HepG2 (cell line): ENCODE data around the gene CAPS. TPM values are rescaled to one million over a fixed set of nuclear protein-coding genes. Genes with fewer than 3 reads are reported as not detected.

Source experiments
- ATAC-seq: fragments of 200-7000 bp; cut with Tn5 transposase; 3 replicates; pipeline ENCODE4 v1.9.1; 2020; ENCODE audit warnings: mild to moderate bottlenecking, moderate library complexity
- BruUV-seq: library from RNA; stranded (reverse); fragments of 400-500 nt; replicated peaks from 2 replicates; lab custom pipeline; 2021; lab: Mats Ljungman, UMichigan
- CTCF ChIA-PET: fragments of 300-600 bp; formaldehyde crosslinking; extraction: SDS; loops from one replicate; lab custom pipeline; 2021; ENCODE audit warnings: low total read pairs, inconsistent platforms, low intra/inter-chr PET ratio; lab: Yijun Ruan, JAX
- POLR2A ChIA-PET: fragments of 350-600 bp; sonication (Branson Sonifier 250); formaldehyde crosslinking; loops from one replicate; lab custom pipeline; 2020; ENCODE audit warnings: antibody characterized with exemption, inconsistent platforms; lab: Yijun Ruan, JAX
- DNase-seq: peaks from one replicate; pipeline ENCODE4 v3.0.0-alpha.2; 2015; ENCODE audit warnings: low spot score
- FAIRE-seq: peaks from 3 replicates; lab custom pipeline; 2011; peaks lifted over from hg19 to GRCh38; lab: Jason Lieb, UNC
- H2AFZ ChIP-seq: one replicate; pipeline ENCODE4 v1.6.1; 2011; ENCODE audit warnings: low read length, inconsistent platforms
- H3K27ac ChIP-seq: fragments of 300-600 bp; 3 replicates; pipeline ENCODE4 v1.8.0; 2011; ENCODE audit warnings: mixed run types, mild to moderate bottlenecking, mixed read lengths, low read length, inconsistent platforms; ENCODE audit not compliant: insufficient read depth; ENCODE audit errors: extremely low read length
- H3K27me3 ChIP-seq, 2 experiments: fragments of 200-600 bp in 1 of 2; 2 replicates in 1 of 2; 3 replicates in 1 of 2; pipeline versions ENCODE4 v1.6.0 to v1.8.0; 2011; ENCODE audit warnings: low read length in 2 of 2, mild to moderate bottlenecking in 2 of 2, moderate library complexity in 2 of 2, inconsistent platforms in 1 of 2; ENCODE audit not compliant: insufficient read depth in 2 of 2, control insufficient read depth in 1 of 2
- H3K36me3 ChIP-seq, 2 experiments: fragments of 200-600 bp in 1 of 2; replicated peaks in 1 of 2; 2 replicates in 1 of 2; 3 replicates in 1 of 2; pipeline versions ENCODE4 v1.5.1 to v1.8.0; 2011; ENCODE audit warnings: low read length in 2 of 2, inconsistent platforms in 1 of 2; ENCODE audit not compliant: insufficient read depth in 2 of 2, control insufficient read depth in 1 of 2
- H3K4me1 ChIP-seq: 2 replicates; pipeline ENCODE4 v1.5.1; 2012; ENCODE audit warnings: low read length, inconsistent platforms; ENCODE audit not compliant: insufficient read depth
- H3K4me2 ChIP-seq: 2 replicates; pipeline ENCODE4 v1.6.0; 2011; ENCODE audit warnings: low read depth, low read length, inconsistent platforms
- H3K4me3 ChIP-seq, 3 experiments: fragments of 200-600 bp in 1 of 3; sonication (generic), shearing (Covaris generic) in 1 of 3; replicated peaks in 1 of 3; 2 replicates each; pipeline ENCODE4 v1.5.1; 2011 to 2016; ENCODE audit warnings: low read length in 3 of 3, inconsistent platforms in 2 of 3, low read depth in 2 of 3, mild to moderate bottlenecking in 2 of 3, control low read depth in 1 of 3, mixed read lengths in 1 of 3; ENCODE audit not compliant: insufficient read depth in 1 of 3
- H3K79me2 ChIP-seq: one replicate; pipeline ENCODE4 v1.6.1; 2011; ENCODE audit warnings: low read length, inconsistent platforms; ENCODE audit not compliant: insufficient read depth
- H3K9ac ChIP-seq: 2 replicates; pipeline ENCODE4 v1.6.0; 2011; ENCODE audit warnings: mild to moderate bottlenecking, low read depth, low read length, inconsistent platforms; ENCODE audit not compliant: insufficient read depth
- H3K9me3 ChIP-seq: 2 replicates; pipeline ENCODE4 v1.5.1; 2012; ENCODE audit warnings: mild to moderate bottlenecking, low read length
- H4K20me1 ChIP-seq: 2 replicates; pipeline ENCODE4 v1.6.0; 2011; ENCODE audit warnings: inconsistent platforms, mild to moderate bottlenecking, low read length, moderate library complexity; ENCODE audit not compliant: insufficient read depth
- CEBPB ChIP-seq: IDR thresholded peaks from 2 replicates; pipeline ENCODE4 v1.6.1; 2011; ENCODE audit warnings: low read depth, low read length, improper control_type of control experiment, borderline replicate concordance
- FOSL1 ChIP-seq: sonication (generic); formaldehyde crosslinking; IDR thresholded peaks from 2 replicates; pipeline ENCODE4 v1.9.0; 2021; ENCODE audit warnings: missing genetic modification reagents, borderline replicate concordance
- MTA3 ChIP-seq: sonication (generic); formaldehyde crosslinking; IDR thresholded peaks from 2 replicates; pipeline ENCODE4 v1.4.0; 2020; ENCODE audit warnings: missing genetic modification reagents
- ZNF24 ChIP-seq: fragments of 450-650 bp; IDR thresholded peaks from 2 replicates; pipeline ENCODE4 v1.6.1; 2017; ENCODE audit warnings: antibody characterized with exemption, mild to moderate bottlenecking
- ZNF713 ChIP-seq: sonication (generic); formaldehyde crosslinking; IDR thresholded peaks from 2 replicates; pipeline ENCODE4 v1.4.0; 2020; ENCODE audit warnings: mild to moderate bottlenecking, missing genetic modification reagents
- WGBS: methylation state at CpG from one replicate; pipeline ENCODE4 v1.1.6; 2017; ENCODE audit warnings: low lambda C conversion rate; 5-methylcytosine and 5-hydroxymethylcytosine counted together
- in situ Hi-C: cut with HindIII; loops from 2 replicates; pipeline ENCODE4 v1.10.0; 2017; ENCODE audit warnings: low pct_unique_long_range_greater_than_20kb; ENCODE audit not compliant: extremely low pct_ligation_motif_present
- intact Hi-C: fragments of 100-400 bp; cut with micrococcal nuclease; formaldehyde crosslinking; loops from one replicate; pipeline ENCODE4 v1.10.0; 2022; ENCODE audit not compliant: unreplicated experiment
- polyA plus RNA-seq, 8 experiments: library from polyadenylated mRNA; depleted of rRNA in 3 of 8; stranded (reverse) in 7 of 8; unstranded in 1 of 8; fragments of >200 nt; fragmentation: Illumina TruSeq in 4 of 8; extraction: Trizol in 4 of 8; gene quantifications; 2 replicates each; pipeline versions ENCODE4 v1.2.1 to v1.2.3, GENCODE V29; 2011 to 2016; ENCODE audit warnings: low read depth in 4 of 8, missing spikeins in 1 of 8, mixed read lengths in 1 of 8; ENCODE audit not compliant: insufficient read depth in 1 of 8
- total RNA-seq, 5 experiments: library from RNA; depleted of rRNA; stranded (reverse); fragments of >200 nt; fragmentation: Illumina TruSeq; extraction: Trizol; gene quantifications; 2 replicates each; pipeline ENCODE4 v1.2.3, GENCODE V29; 2016; ENCODE audit warnings: low read depth in 1 of 5

CAPS gene
- total and polyA plus RNA-seq, 2 of the 13 experiments (the other 11 are each of a cell fraction or from before 2014, with no cell fraction given): 3.1 TPM

DNA sequence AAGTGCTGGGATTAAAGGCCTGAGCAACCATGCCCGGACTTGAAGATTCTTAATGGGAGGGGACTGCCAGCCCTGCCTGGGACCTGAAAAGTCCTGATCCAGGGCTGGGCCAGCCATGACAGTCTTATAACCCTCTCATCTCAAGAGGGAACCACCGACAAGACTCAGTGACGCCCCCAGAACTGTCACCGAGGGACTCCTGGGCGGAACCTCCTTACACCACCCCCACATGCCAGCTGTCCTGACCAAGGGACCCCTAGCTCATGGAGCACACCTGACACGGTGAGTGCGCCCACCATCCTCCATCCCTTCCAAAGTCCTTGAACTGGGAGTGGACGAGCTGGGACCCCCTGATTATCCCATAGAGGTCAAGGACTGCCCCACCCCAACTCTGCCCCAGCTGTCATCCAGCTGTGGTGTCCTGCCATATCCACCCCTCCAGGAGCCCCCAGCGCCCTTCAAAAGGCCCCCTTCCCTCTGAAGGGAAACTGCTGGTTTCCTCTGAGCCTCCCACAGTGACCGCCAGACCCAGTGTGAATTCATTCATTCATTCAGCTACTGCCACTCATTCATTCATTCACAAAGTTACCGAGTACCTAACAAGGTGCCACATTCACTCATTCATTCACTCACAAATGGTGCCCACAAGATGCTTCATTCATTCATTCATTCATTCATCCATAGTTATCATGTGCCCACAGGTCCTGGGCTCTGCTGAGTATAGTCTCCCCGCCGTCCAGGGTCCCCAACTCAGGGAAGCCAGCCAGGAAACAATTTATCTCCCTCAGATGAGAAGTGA is 14.1 kb upstream of the CAPS start:
- in situ Hi-C loops (no loop called here), intact Hi-C loops (no loop called here)
- Histone ChIP-seq H3K9ac (no peak overlapping the region), H3K4me1 (peaks cover 24% of the 10 kb centered on the region), H3K4me2 (no peak overlapping the region), H3K4me3 (no peak overlapping the region), H3K79me2 (peaks cover 43% of the 10 kb centered on the region), H3K27me3 (peaks cover 0 to 4% of the 10 kb centered on the region in 2 experiments; a peak in 1 of 5 replicates), H2AFZ (no peak overlapping the region), H4K20me1 (peaks cover 12% of the 10 kb centered on the region; the same call in 1 of the 2 replicates), H3K27ac (no peak overlapping the region), H3K36me3 (peaks cover 7 to 39% of the 10 kb centered on the region in 2 experiments; a peak in 4 of 5 replicates), H3K9me3 (no peaks in the 10 kb centered on the region)
- DNase-seq (no peak), FAIRE-seq (no peak), ATAC-seq (no peak)
- TF ChIP-seq ZNF24 (peak; percentile 90), MTA3 (no peak)
- CTCF ChIA-PET: no interaction called here
- 92% methylated on average over 11 of the region's 13 CpGs for WGBS
- POLR2A ChIA-PET: no interaction called here
- BruUV-seq: no TSS peak

DNA sequence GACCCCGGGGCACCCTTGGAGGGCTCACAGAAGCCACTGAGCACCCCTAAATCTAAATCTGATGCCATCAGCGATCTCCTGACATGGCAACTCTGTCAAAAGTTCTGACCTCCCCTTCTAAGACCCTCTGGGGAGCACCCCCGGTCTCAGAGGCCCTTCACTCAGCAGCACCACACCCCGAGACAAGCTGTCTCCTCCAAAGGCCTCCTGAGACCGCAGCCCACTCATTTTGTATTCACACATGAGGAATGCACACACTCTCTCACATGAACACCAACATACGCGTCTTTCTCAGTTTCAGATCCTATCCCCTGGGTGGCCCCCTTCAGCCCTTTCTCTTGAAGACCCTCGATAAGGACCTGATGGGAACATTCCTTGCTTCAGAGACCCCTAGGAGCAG is 13.1 kb upstream of the CAPS start:
- no TSS peak for BruUV-seq
- in situ Hi-C loops: no loop called here
- TF ChIP-seq ZNF713 (CRISPR knock-in tag): no peak
- no peak for TF ChIP-seq FOSL1
- TF ChIP-seq CEBPB: no peak
- TF ChIP-seq, all 625 proteins: peak for 0
- Histone ChIP-seq H3K36me3 (peaks cover 3 to 28% of the 10 kb centered on the region in 2 experiments; a peak in 4 of 5 replicates), H3K9me3 (no peaks in the 10 kb centered on the region), H3K4me1 (peaks cover 31% of the 10 kb centered on the region), H3K4me2 (peak overlapping the region; percentile 36), H3K27me3 (peaks cover 0 to 4% of the 10 kb centered on the region in 2 experiments; a peak in 1 of 5 replicates), H3K79me2 (peaks cover 43% of the 10 kb centered on the region), H3K27ac (no peak overlapping the region), H2AFZ (no peak overlapping the region), H3K4me3 (no peak overlapping the region), H3K9ac (0 out of 2 replicates have a peak overlapping the region, but pooled peaks have one; percentile 34), H4K20me1 (peaks cover 12% of the 10 kb centered on the region; the same call in 1 of the 2 replicates)
- no peak for ATAC-seq
- intact Hi-C loops: no loop called here
- POLR2A ChIA-PET: no interaction called here
- no peak for FAIRE-seq
- no peak for DNase-seq
- CTCF ChIA-PET: no interaction called here
- WGBS: 97% methylated on average over 8 of the region's 8 CpGs
